ENCODE results near the gene FAM83F. TPM values are rescaled to one million over a fixed set of nuclear protein-coding genes. Genes with fewer than 3 reads are reported as not detected.

Gene FAM83F
- polyA plus RNA-seq, 2 of the 4 experiments (the other 2 are of a cell fraction), result not detected

DNA sequence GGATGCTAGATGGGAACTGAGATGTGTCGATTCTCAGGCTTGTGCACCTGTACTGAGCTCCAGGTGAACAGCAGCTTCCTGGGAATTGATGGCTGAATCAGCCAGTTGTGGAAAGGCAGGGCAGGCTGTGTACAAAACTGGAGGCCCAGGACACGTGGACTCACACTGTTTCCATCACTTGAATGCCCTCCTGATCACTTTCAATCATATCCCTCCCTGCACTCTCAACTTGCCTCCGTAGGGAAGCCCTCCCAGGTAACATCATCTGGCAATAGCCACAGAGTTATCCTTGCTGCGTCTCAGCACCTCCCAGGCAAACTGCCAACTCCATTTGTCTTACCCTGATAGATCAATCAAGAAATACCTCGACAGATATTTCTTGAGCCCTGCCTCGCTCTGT lies 10.1 kb downstream of the FAM83F start:
- peaks cover under 1% of the 10 kb centered on the region; the same call in 1 of the 3 replicates for H3K4me1 ChIP-seq
- CTCF ChIA-PET, result interaction anchor here (0.6 to 1.6 kb wide), 6 partner anchors 14 to 445 kb away, joined by 3 to 6 read pairs (median 3); no protein-coding TSS in a partner anchor
- no peaks in the 10 kb centered on the region for H3K9me3 ChIP-seq
- H3K4me3 ChIP-seq, result no peak overlapping the region
- POLR2A ChIA-PET, result no interaction called here
- H3K27ac ChIP-seq, result no peak overlapping the region
- DNase-seq (ENCODE audit: low read depth in 1 of 2, low spot score in 1 of 2), result no peak
- no peak for ATAC-seq
- no peak overlapping the region for H3K4me2 ChIP-seq
- FAIRE-seq, result no peak
- TF ChIP-seq RAD21 (conservative IDR thresholded peaks at IDR 0.05 in 1 of 2, IDR thresholded peaks at IDR 0.05 in 1 of 2) (no peak), MAZ (IDR thresholded peaks at IDR 0.05; ENCODE audit: borderline replicate concordance, low read depth, low read length) (no peak), KDM1A (IDR thresholded peaks at IDR 0.05; ENCODE audit: low read depth) (no peak), ESRRA (IDR thresholded peaks at IDR 0.05; ENCODE audit: borderline replicate concordance, low read length) (no peak), RCOR1 (IDR thresholded peaks at IDR 0.05; ENCODE audit: low read depth, low read length) (no peak), POLR2A (IDR thresholded peaks at IDR 0.05; ENCODE audit: low read length) (no peak), EP300 (IDR thresholded peaks at IDR 0.05) (no peak), CBX2 (IDR thresholded peaks at IDR 0.05; ENCODE audit: borderline replicate concordance, low read depth) (no peak), RFX5 (IDR thresholded peaks at IDR 0.05) (no peak), GATA3 (IDR thresholded peaks at IDR 0.05; ENCODE audit: borderline replicate concordance) (no peak), KDM5A (IDR thresholded peaks at IDR 0.05) (no peak), EHMT2 (IDR thresholded peaks at IDR 0.05; ENCODE audit: low read depth) (no peak), FOSB (CRISPR knock-in tag; IDR thresholded peaks at IDR 0.05) (no peak)
- TF ChIP-seq, protein P1, sequence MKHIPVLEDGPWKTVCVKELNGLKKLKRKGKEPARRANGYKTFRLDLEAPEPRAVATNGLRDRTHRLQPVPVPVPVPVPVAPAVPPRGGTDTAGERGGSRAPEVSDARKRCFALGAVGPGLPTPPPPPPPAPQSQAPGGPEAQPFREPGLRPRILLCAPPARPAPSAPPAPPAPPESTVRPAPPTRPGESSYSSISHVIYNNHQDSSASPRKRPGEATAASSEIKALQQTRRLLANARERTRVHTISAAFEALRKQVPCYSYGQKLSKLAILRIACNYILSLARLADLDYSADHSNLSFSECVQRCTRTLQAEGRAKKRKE (CRISPR knock-in tag; IDR thresholded peaks at IDR 0.05; ENCODE audit: low read depth), result no peak
- TF ChIP-seq, protein P2, sequence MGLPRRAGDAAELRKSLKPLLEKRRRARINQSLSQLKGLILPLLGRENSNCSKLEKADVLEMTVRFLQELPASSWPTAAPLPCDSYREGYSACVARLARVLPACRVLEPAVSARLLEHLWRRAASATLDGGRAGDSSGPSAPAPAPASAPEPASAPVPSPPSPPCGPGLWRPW (IDR thresholded peaks at IDR 0.05), result no peak
- TF ChIP-seq, protein P3, sequence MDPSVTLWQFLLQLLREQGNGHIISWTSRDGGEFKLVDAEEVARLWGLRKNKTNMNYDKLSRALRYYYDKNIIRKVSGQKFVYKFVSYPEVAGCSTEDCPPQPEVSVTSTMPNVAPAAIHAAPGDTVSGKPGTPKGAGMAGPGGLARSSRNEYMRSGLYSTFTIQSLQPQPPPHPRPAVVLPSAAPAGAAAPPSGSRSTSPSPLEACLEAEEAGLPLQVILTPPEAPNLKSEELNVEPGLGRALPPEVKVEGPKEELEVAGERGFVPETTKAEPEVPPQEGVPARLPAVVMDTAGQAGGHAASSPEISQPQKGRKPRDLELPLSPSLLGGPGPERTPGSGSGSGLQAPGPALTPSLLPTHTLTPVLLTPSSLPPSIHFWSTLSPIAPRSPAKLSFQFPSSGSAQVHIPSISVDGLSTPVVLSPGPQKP (IDR thresholded peaks at IDR 0.05; ENCODE audit: low read depth, low read length), result no peak
- TF ChIP-seq, protein P4, sequence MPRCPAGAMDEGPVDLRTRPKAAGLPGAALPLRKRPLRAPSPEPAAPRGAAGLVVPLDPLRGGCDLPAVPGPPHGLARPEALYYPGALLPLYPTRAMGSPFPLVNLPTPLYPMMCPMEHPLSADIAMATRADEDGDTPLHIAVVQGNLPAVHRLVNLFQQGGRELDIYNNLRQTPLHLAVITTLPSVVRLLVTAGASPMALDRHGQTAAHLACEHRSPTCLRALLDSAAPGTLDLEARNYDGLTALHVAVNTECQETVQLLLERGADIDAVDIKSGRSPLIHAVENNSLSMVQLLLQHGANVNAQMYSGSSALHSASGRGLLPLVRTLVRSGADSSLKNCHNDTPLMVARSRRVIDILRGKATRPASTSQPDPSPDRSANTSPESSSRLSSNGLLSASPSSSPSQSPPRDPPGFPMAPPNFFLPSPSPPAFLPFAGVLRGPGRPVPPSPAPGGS (IDR thresholded peaks at IDR 0.05), result no peak
- TF ChIP-seq, protein P5, sequence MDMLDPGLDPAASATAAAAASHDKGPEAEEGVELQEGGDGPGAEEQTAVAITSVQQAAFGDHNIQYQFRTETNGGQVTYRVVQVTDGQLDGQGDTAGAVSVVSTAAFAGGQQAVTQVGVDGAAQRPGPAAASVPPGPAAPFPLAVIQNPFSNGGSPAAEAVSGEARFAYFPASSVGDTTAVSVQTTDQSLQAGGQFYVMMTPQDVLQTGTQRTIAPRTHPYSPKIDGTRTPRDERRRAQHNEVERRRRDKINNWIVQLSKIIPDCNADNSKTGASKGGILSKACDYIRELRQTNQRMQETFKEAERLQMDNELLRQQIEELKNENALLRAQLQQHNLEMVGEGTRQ (IDR thresholded peaks at IDR 0.05), result no peak
- WGBS (ENCODE audit: missing lambda C conversion rate), result 53% methylated on average over 6 of the region's 6 CpGs

DNA sequence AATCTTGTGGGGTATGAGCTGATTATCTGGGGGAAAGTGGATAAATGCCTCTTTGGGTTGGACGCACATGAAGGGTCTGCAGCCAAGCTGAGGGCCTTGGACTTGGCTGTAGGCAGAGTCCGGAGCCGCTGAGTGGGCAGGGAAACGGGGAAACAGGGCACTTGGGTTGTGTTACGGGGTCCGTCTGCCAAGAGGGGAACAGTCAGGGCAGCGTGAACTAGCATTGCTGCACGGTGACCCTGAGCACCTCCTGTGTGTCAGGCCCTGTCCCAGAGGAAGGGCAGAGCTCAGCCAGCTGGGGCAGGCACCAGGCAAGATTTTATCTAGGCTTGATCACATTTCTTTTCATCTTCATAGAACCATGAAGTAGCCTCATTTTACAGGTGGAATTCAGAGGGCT lies 11.9 kb downstream of the FAM83F start:
- no peak for DNase-seq (ENCODE audit: low read depth in 1 of 2, low spot score in 1 of 2)
- ChIA-PET CTCF (interaction anchor here (0.6 to 1.4 kb wide), 3 partner anchors 9 to 1865 kb away, joined by 3 to 4 read pairs (median 3); no protein-coding TSS in a partner anchor), POLR2A (no interaction called here)
- no peak for FAIRE-seq
- H3K4me3 ChIP-seq, result no peak overlapping the region
- ATAC-seq, result no peak
- H3K9me3 ChIP-seq, result no peaks in the 10 kb centered on the region
- H3K4me2 ChIP-seq, result no peak overlapping the region
- H3K27ac ChIP-seq, result no peak overlapping the region
- 84% methylated on average over 8 of the region's 8 CpGs for WGBS (ENCODE audit: missing lambda C conversion rate)
- H3K4me1 ChIP-seq, result no peaks in the 10 kb centered on the region
- TF ChIP-seq HOXA7 (CRISPR knock-in tag; IDR thresholded peaks at IDR 0.05), result no peak
